HG02870 (cell line): Measurements from ENCODE around the gene PRKG2.
A peak's percentile ranks its signal among the peaks of the same experiment; 100 is the strongest.

ENCODE experiments used
- ATAC-seq: cut with Tn5 transposase; IDR thresholded peaks from one replicate; pipeline ENCODE4 v1.9.1; 2021; ENCODE audit warnings: mild to moderate bottlenecking, moderate library complexity; ENCODE audit not compliant: unreplicated experiment

The PRKG2 gene

DNA sequence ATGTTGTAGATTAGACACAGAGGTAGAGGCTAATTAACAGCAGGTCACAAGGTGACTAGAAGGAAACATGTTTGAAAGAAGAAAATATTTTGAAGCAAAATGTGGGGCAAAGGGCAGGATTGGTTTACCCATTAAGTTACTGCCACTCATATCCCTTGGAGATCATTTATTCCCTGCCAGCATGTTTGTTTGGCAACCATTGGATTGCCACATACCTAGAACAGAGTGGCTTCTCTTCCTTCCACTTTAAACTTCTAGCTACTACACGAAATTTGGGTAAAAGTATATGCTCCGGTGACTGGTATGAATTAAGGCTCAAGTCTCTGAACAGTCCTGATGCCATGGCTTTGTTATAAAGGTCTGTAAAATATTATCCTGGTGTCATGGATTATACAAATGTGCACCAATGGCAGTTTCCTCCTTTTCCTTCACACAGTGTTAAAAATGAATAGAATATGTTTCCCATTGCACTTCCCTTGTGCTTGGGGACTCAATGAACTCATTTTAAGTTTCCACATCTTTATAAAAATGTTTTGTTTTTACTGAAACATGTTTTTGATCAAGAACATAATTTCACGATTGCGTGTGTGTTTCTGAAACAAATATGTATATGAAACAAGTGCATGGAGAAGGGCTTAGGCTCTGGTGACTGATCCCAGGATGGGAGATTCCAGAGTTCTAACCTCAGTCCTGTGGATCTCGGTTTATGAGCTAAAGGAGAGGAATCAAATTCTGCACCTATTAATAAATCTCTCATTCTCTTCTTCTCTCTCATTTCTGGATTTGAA, 172.2 kb downstream of the PRKG2 start:
- ATAC-seq, result no peak

DNA sequence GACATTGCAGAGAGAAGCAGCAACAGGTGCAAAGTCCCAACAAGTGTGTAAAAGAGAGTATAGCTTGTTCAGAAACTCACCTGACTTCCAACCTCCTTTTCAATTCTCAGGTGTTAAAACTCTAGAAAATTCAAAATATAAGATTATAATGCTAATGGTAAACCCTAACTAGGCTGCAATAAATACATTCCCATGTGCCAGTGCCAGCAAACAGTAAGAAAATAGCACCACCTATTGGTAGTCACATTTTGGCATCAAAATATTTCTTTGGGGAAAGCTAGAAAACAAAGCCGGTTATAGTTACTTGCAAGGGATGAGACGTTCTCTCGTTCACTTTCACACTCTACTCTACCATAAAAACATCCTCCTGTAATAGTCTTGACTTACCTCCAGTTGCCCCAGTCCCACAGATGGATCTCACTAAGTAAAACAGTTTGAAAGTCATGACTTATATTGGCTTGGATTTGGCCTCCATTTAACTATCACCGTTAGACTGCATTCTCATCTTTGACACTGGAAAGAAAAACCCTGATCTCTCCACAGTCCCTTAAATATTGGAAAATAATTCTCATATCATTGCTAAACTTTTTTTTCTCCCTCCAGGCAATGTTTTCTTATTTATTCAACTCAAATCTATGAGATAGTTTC, 174.9 kb downstream of the PRKG2 start:
- no peak for ATAC-seq

DNA sequence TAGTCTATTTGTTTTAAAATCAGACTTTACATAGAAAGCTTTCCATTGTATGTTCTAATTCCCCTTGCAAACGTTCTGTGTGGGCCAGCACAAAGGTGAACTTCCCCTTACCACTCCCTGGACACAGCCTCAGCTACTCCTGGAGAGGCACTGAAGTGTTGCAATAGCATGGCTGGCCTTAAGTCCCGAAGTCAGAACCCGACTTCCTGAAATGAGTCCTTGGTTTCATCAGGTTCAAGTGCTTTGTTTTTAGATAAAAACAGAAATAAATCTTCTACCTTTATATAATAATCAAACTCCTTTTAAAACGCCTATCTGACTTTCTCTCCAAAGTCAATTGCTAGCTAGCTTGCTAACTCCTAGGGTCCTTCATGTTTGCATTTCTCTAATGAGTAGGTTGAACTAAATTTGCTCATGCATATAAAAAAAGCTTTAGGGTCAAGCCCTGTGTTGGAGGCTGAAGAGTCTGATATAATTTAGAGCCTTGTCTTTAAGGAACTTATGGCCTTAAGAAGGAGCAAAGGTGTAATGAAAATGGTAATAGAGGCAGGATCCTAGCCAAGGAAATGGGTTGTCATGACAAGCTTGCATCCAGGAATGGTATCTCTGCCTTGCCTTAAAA, 175.6 kb downstream of the PRKG2 start:
- peak; percentile 39 for ATAC-seq

DNA sequence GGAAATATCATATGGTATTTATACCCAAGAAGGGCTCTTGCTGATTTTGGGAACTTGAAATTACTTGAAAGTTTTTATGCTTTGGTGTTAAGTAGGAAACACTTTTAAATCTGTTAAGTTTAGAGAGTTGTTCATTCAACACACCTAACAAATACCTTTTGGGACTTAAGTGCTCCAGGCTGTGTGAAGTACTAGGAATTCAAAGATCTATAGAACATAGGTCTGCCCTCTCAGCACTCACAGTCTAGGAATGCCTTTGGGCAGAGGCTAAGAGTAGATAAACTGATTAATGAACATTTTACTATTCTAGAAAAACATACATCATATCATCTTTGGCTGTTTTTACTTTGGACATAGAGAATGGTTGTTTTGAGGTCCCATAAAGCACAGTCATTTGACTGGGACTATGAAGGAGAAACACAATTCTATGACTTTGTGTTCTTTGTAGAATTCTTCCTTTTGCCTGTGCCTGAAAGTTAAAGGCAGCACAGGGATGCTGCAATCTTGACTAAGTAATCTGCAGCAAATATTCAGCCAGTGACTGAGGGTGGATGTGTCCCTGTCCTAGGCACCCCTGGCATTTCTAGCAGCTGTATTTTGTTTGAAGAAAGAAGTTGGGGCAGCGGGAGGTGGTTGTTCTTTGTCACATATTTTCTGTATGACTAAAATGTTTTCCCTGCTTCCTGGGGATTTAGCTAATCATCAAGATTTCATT, 176.2 kb downstream of the PRKG2 start:
- ATAC-seq, result no peak
